Nasal cavity respiratory epithelium epithelial cell of viscerocranial mucosa (primary cell): ENCODE measurements around the gene ZNF584. TPM values are rescaled to one million over a fixed set of nuclear protein-coding genes. Genes with fewer than 3 reads are reported as not detected.

Experiments
- total RNA-seq: library from RNA; depleted of rRNA; stranded (reverse); fragments of >200 nt; gene quantifications from 2 replicates; pipeline ENCODE4 v1.2.3, GENCODE V29; 2014

Gene ZNF584
- 17.4 and 21.4 TPM in 2 replicates for total RNA-seq

GRCh38 chr19:58408152-58409009 lies at the start of gene ZNF584:
ZNF584 (plus strand) TSS chr19:58408649; CDS start chr19:58409148, 499 bp downstream.

GRCh38 chr19:58362272-58362994 lies 46.0 kb upstream of the ZNF584 start, which contains the start of gene ZNF497:
ZNF497 (minus strand) TSS chr19:58362751; CDS start chr19:58357635, 5,116 bp downstream.

GRCh38 chr19:58380662-58381459 lies 27.6 kb upstream of the ZNF584 start, which contains the start of gene ZNF837:
ZNF837 (minus strand) TSS chr19:58381030; CDS start chr19:58369332, 11,698 bp downstream.

GRCh38 chr19:58386576-58387337 lies 21.7 kb upstream of the ZNF584 start, which contains the start of gene RPS5:
RPS5 (plus strand) TSS chr19:58387269; CDS start chr19:58388138, 869 bp downstream.

GRCh38 chr19:58395220-58395978 lies 13.1 kb upstream of the ZNF584 start, which contains the start of gene RNF225:
RNF225 (plus strand) TSS chr19:58395656; CDS start chr19:58396090, 434 bp downstream.

GRCh38 chr19:58439576-58440554 lies 31.4 kb downstream of the ZNF584 start, which contains the start of gene ZNF132:
ZNF132 (minus strand) TSS chr19:58440153; CDS start chr19:58439821, 332 bp downstream.

GRCh38 chr19:58451358-58452101 lies 43.1 kb downstream of the ZNF584 start, which contains the start of gene ZNF324B:
ZNF324B (plus strand) TSS chr19:58451622; CDS start chr19:58453702, 2,080 bp downstream.

GRCh38 chr19:58466760-58467589 lies 58.5 kb downstream of the ZNF584 start, which contains the start of gene ZNF324:
ZNF324 (plus strand) TSS chr19:58467080; CDS start chr19:58469186, 2,106 bp downstream.

Other genes starting within 250 kb of the ZNF584 start
- 41.7 and 43.9 TPM in 2 replicates for gene ZNF274, start 225.6 kb upstream of the ZNF584 start, total RNA-seq
- 49.2 and 73.4 TPM in 2 replicates for gene ZNF544, start 179.7 kb upstream of the ZNF584 start, total RNA-seq
- gene ZNF8, start 129.7 kb upstream of the ZNF584 start, total RNA-seq: 3.1 and 8.0 TPM in 2 replicates
- gene ERVK3-1, start 103.3 kb upstream of the ZNF584 start, total RNA-seq: 33.4 and 39.0 TPM in 2 replicates
- 2.4 and 4.3 TPM in 2 replicates for gene ZSCAN22, start 81.7 kb upstream of the ZNF584 start, total RNA-seq
- 0.78 and 3.4 TPM in 2 replicates for gene A1BG, start 55.2 kb upstream of the ZNF584 start, total RNA-seq
- 1.0 and 2.7 TPM in 2 replicates for gene ZNF497, start 45.9 kb upstream of the ZNF584 start, total RNA-seq
- gene ZNF837, start 27.6 kb upstream of the ZNF584 start, total RNA-seq: 1.6 and 2.7 TPM in 2 replicates
- 2,119 and 3,422 TPM in 2 replicates for gene RPS5, start 21.4 kb upstream of the ZNF584 start, total RNA-seq
- 1.4 and 2.1 TPM in 2 replicates for gene RNF225, start 13.0 kb upstream of the ZNF584 start, total RNA-seq
- gene ZNF132, start 31.5 kb downstream of the ZNF584 start, total RNA-seq: 5.8 and 6.8 TPM in 2 replicates
- 12.0 and 15.9 TPM in 2 replicates for gene ZNF324B, start 43.0 kb downstream of the ZNF584 start, total RNA-seq
- 10.9 and 18.2 TPM in 2 replicates for gene ZNF324, start 58.4 kb downstream of the ZNF584 start, total RNA-seq
- 3.4 and 6.1 TPM in 2 replicates for gene ZNF446, start 67.7 kb downstream of the ZNF584 start, total RNA-seq
- gene SLC27A5, start 103.3 kb downstream of the ZNF584 start, total RNA-seq: 4.7 and 14.0 TPM in 2 replicates
- gene ZBTB45, start 111.2 kb downstream of the ZNF584 start, total RNA-seq: 3.8 and 7.3 TPM in 2 replicates
- gene TRIM28, start 135.4 kb downstream of the ZNF584 start, total RNA-seq: 304 and 353 TPM in 2 replicates
- 104 and 173 TPM in 2 replicates for gene CHMP2A, start 146.5 kb downstream of the ZNF584 start, total RNA-seq
- 60.7 and 100 TPM in 2 replicates for gene UBE2M, start 150.0 kb downstream of the ZNF584 start, total RNA-seq
- gene MZF1, start 164.7 kb downstream of the ZNF584 start, total RNA-seq: 21.1 and 22.6 TPM in 2 replicates